OCI-LY3 (cell line): ENCODE data around the gene HPF1.
"Not testable (repeated sequence)": the region's sequence is repeated elsewhere in the genome, so short reads cannot be mapped to it uniquely, and the experiment has no call there.

ENCODE experiments used
- H2AFZ ChIP-seq: fragments of 200-600, 300-600 bp; shearing (Covaris generic); 2 replicates; pipeline ENCODE4 v1.6.0; 2014; ENCODE audit warnings: antibody characterized with exemption, low read depth, low read length
- H3K27ac ChIP-seq: fragments of 200-600, 300-600 bp; sonication (generic); 2 replicates; pipeline ENCODE4 v1.5.1; 2014; ENCODE audit warnings: mild to moderate bottlenecking, low read length, moderate library complexity, mixed read lengths
- H3K27me3 ChIP-seq: fragments of 200-600, 300-600 bp; sonication (generic); 2 replicates; pipeline ENCODE4 v1.6.1; 2014; ENCODE audit warnings: low read depth, low read length, mixed read lengths
- H3K36me3 ChIP-seq: fragments of 200-600, 300-600 bp; sonication (generic); replicated peaks from 2 replicates; pipeline ENCODE3; 2014; ENCODE audit warnings: low read depth, low read length, mixed read lengths
- H3K4me1 ChIP-seq: fragments of 300-600, 200-600 bp; sonication (generic); 2 replicates; pipeline ENCODE4 v1.6.1; 2014; ENCODE audit warnings: low read length, mixed read lengths
- H3K4me2 ChIP-seq: fragments of 200-600, 300-600 bp; sonication (generic); 2 replicates; pipeline ENCODE4 v1.6.1; 2014; ENCODE audit warnings: low read length, mixed read lengths
- H3K4me3 ChIP-seq: fragments of 300-600, 200-600 bp; sonication (generic); 2 replicates; pipeline ENCODE4 v1.5.1; 2014; ENCODE audit warnings: antibody characterized with exemption, mild to moderate bottlenecking, low read length, moderate library complexity
- H3K79me2 ChIP-seq: fragments of 300-600, 200-600 bp; shearing (Covaris generic); 2 replicates; pipeline ENCODE4 v1.6.1; 2014; ENCODE audit warnings: mild to moderate bottlenecking, low read length, mixed read lengths
- H3K9ac ChIP-seq: fragments of 300-600, 200-600 bp; shearing (Covaris generic); 2 replicates; pipeline ENCODE4 v1.6.0; 2014; ENCODE audit warnings: mild to moderate bottlenecking, low read length, moderate library complexity
- H3K9me3 ChIP-seq: fragments of 200-600, 300-600 bp; shearing (Covaris generic); 2 replicates; pipeline ENCODE4 v1.6.1; 2014; ENCODE audit warnings: low read length, mixed read lengths; ENCODE audit not compliant: insufficient read depth
- H4K20me1 ChIP-seq: fragments of 200-600, 300-600 bp; sonication (generic); 2 replicates; pipeline ENCODE4 v1.6.1; 2016; ENCODE audit warnings: low read length, mixed read lengths; ENCODE audit not compliant: insufficient read depth
- EZH2phosphoT487 ChIP-seq: fragments of 200-600 bp; shearing (Covaris generic); IDR thresholded peaks from 2 replicates; pipeline ENCODE4 v1.6.1; 2018; ENCODE audit warnings: antibody characterized with exemption, mixed run types, low read depth
- TF ChIP-seq, protein P1 (sequence below): fragments of 200-600, 300-600 bp; sonication (generic); IDR thresholded peaks from 2 replicates; pipeline ENCODE4 v1.5.1; 2014; ENCODE audit warnings: antibody characterized with exemption, low read length, low read depth

The HPF1 gene

DNA sequence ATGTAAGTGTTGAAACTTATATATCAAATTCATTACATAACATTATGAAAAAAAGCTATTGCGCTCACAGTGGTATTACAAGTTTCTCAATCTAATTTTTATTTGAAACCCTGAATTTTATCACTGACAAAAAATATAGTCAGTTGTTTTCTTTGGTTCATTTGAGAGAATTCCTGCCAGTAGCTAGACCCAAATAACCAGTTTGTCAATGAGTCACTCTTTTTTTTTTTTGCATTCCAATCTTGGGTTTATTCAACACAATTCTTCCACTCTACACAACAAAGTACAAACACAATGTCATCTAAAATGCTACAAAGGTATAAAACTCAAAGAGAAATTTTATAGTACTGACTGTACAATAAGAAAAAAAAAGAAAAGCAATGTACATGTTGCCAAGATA, 13.1 kb downstream of the HPF1 start:
- no peaks in the 10 kb centered on the region for H3K4me1 ChIP-seq
- H3K4me2 ChIP-seq = no peak overlapping the region
- TF ChIP-seq, protein P1, sequence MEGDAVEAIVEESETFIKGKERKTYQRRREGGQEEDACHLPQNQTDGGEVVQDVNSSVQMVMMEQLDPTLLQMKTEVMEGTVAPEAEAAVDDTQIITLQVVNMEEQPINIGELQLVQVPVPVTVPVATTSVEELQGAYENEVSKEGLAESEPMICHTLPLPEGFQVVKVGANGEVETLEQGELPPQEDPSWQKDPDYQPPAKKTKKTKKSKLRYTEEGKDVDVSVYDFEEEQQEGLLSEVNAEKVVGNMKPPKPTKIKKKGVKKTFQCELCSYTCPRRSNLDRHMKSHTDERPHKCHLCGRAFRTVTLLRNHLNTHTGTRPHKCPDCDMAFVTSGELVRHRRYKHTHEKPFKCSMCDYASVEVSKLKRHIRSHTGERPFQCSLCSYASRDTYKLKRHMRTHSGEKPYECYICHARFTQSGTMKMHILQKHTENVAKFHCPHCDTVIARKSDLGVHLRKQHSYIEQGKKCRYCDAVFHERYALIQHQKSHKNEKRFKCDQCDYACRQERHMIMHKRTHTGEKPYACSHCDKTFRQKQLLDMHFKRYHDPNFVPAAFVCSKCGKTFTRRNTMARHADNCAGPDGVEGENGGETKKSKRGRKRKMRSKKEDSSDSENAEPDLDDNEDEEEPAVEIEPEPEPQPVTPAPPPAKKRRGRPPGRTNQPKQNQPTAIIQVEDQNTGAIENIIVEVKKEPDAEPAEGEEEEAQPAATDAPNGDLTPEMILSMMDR = no peak
- no peak for TF ChIP-seq EZH2phosphoT487
- H3K36me3 ChIP-seq = peaks cover 6% of the 10 kb centered on the region
- no peaks in the 10 kb centered on the region for H3K9me3 ChIP-seq
- H4K20me1 ChIP-seq = no peaks in the 10 kb centered on the region
- no peak overlapping the region for H3K9ac ChIP-seq
- H3K4me3 ChIP-seq = no peak overlapping the region
- H3K79me2 ChIP-seq = no peaks in the 10 kb centered on the region
- H2AFZ ChIP-seq = no peak overlapping the region
- H3K27ac ChIP-seq = no peak overlapping the region
- no peaks in the 10 kb centered on the region for H3K27me3 ChIP-seq

- Histone ChIP-seq H3K4me1 (no peaks in the 10 kb centered on the region), H3K27me3 (no peaks in the 10 kb centered on the region), H3K4me3 (no peak overlapping the region), H3K36me3 (peaks cover 4% of the 10 kb centered on the region), H3K9me3 (no peaks in the 10 kb centered on the region), H2AFZ (no peak overlapping the region), H3K27ac (no peak overlapping the region), H3K4me2 (no peak overlapping the region), H3K9ac (no peak overlapping the region), H3K79me2 (no peaks in the 10 kb centered on the region), H4K20me1 (no peaks in the 10 kb centered on the region)
- TF ChIP-seq EZH2phosphoT487 = no peak
Observed at GRCh38 chr4:169741569-169741968, 16.2 kb downstream of the HPF1 start.

GRCh38 chr4:169738604-169739003, 19.1 kb downstream of the HPF1 start:
- H3K27me3 ChIP-seq = not testable (repeated sequence)

DNA sequence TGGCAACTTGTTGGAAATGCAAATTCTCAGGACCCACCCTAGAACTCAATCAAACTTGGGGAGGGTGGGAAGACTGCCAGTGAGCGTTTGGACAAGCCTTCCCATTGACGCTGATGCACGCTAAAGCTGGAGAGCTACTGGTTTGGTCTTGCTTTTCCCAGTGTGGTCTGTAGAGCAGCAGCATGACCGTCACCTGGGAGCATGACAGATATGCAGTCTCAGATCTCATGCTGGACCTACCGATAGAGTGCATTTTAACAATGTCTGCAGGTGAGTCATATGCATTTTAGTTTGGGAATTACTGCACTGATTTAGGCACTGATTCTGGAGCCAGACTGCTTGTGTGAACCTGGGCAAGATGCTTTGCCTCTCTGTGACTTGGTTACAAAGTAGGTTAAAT, 27.2 kb downstream of the HPF1 start:
- Histone ChIP-seq H3K4me2 (no peak overlapping the region), H3K4me3 (no peak overlapping the region), H3K27me3 (no peaks in the 10 kb centered on the region), H4K20me1 (no peaks in the 10 kb centered on the region), H3K9me3 (no peaks in the 10 kb centered on the region), H3K79me2 (no peaks in the 10 kb centered on the region), H2AFZ (no peak overlapping the region), H3K27ac (no peak overlapping the region), H3K4me1 (no peaks in the 10 kb centered on the region), H3K36me3 (peaks cover 9% of the 10 kb centered on the region), H3K9ac (no peak overlapping the region)
- TF ChIP-seq, protein P1 = no peak
- no peak for TF ChIP-seq EZH2phosphoT487

More at GRCh38 chr4:169738604-169739003, 19.1 kb downstream of the HPF1 start:
- H3K79me2 ChIP-seq, H3K36me3 ChIP-seq, H4K20me1 ChIP-seq, H3K4me3 ChIP-seq, H3K9me3 ChIP-seq, H3K4me2 ChIP-seq, H3K27ac ChIP-seq, H3K4me1 ChIP-seq, H2AFZ ChIP-seq, H3K9ac ChIP-seq: not testable (repeated sequence)

- no peak for TF ChIP-seq EZH2phosphoT487
- TF ChIP-seq, protein P1 = no peak
- no peak overlapping the region for H2AFZ ChIP-seq
- H3K4me1 ChIP-seq = no peaks in the 10 kb centered on the region
- no peak overlapping the region for H3K9ac ChIP-seq
- H3K27ac ChIP-seq = no peak overlapping the region
- no peak overlapping the region for H3K4me3 ChIP-seq
- H4K20me1 ChIP-seq = no peaks in the 10 kb centered on the region
- no peak overlapping the region for H3K4me2 ChIP-seq
- peaks cover 9% of the 10 kb centered on the region for H3K36me3 ChIP-seq
- H3K9me3 ChIP-seq = no peaks in the 10 kb centered on the region
- H3K27me3 ChIP-seq = no peaks in the 10 kb centered on the region
- no peaks in the 10 kb centered on the region for H3K79me2 ChIP-seq
Observed at GRCh38 chr4:169727616-169728015, 30.1 kb downstream of the HPF1 start.
